Activated T-cell treated with anti-CD3 and anti-CD28 coated beads, Interleukin-2, amount 50 U/mL, for 72 hours (primary cell): Measurements from ENCODE around the gene FAM83F. TPM values are rescaled to one million over a fixed set of nuclear protein-coding genes. Genes with fewer than 3 reads are reported as not detected.

Experiments
- ATAC-seq, 2 donors: fragments of 150-1000 bp; cut with Tn5 transposase; replicated peaks in 1 of 2; 2 replicates each; pipeline ENCODE4 v1.10.0; 2021; ENCODE audit warnings: moderate library complexity in 2 of 2, mild to moderate bottlenecking in 1 of 2
- DNase-seq, 2 donors: peaks; one replicate each; pipeline ENCODE4 v3.0.0; 2021 to 2022; ENCODE audit warnings: mixed read lengths in 1 of 2
- H3K27ac Mint-ChIP-seq: one replicate; pipeline ENCODE4 v1.8.0; 2022; ENCODE audit warnings: mild to moderate bottlenecking, moderate library complexity, mixed read lengths
- H3K27me3 Mint-ChIP-seq: one replicate; pipeline ENCODE4 v1.8.0; 2022; ENCODE audit warnings: low read depth, mixed read lengths
- H3K36me3 Mint-ChIP-seq, 2 donors: one replicate each; pipeline ENCODE4 v1.8.0; 2022; ENCODE audit warnings: mixed read lengths in 2 of 2, mild to moderate bottlenecking in 1 of 2; ENCODE audit not compliant: insufficient read depth in 2 of 2
- H3K4me1 Mint-ChIP-seq: one replicate; pipeline ENCODE4 v1.8.0; 2022; ENCODE audit warnings: low read depth, mixed read lengths
- H3K4me3 Mint-ChIP-seq, 2 donors: one replicate each; pipeline ENCODE4 v1.8.0; 2022; ENCODE audit warnings: mild to moderate bottlenecking in 2 of 2, mixed read lengths in 2 of 2, moderate library complexity in 2 of 2
- H3K9me3 Mint-ChIP-seq, 2 donors: one replicate each; pipeline ENCODE4 v1.8.0; 2022; ENCODE audit warnings: mixed read lengths in 2 of 2
- total RNA-seq, 2 donors: library from RNA; stranded (reverse); gene quantifications; one replicate each; pipeline ENCODE4 v1.2.3, GENCODE V29; 2022

The FAM83F gene
- total RNA-seq, 2 donors from 2014 or later, result 0.81 to 0.89 TPM

GRCh38 chr22:40058265-40058664, 63.5 kb downstream of the FAM83F start:
- peaks cover 79% of the 10 kb centered on the region for H3K4me1 Mint-ChIP-seq
- ATAC-seq, result peak in 1 of 2 donors; percentile 25

DNA sequence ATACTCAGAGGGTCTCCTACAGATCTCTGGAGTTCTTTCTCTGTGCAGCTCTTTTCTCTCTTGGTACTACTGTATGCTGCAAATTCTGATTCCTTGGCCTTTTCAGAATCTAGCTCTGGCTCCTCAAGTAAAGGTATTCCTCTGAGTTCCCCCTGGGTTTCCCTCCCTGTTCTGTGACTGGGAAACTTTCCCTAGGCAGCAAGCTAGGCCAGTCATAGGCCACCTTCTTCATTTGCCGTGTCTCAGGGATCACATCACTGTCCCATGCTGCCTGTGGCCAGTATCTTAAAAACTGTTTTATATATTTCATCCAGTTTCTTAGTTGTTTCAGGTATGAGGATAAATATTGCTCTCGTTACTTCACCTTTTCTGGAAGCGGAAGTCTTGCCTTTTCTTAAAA, 71.2 kb downstream of the FAM83F start:
- H3K36me3 Mint-ChIP-seq, result no peaks in the 10 kb centered on the region
- peaks cover 76% of the 10 kb centered on the region for H3K4me1 Mint-ChIP-seq
- no peaks in the 10 kb centered on the region for H3K27me3 Mint-ChIP-seq
- H3K4me3 Mint-ChIP-seq, result peak overlapping the region in 1 of 2 donors; percentile 8
- ATAC-seq, result no peak
- peak overlapping the region; percentile 66 for H3K27ac Mint-ChIP-seq
- H3K9me3 Mint-ChIP-seq, result no peaks in the 10 kb centered on the region
- DNase-seq, result no peak

More at GRCh38 chr22:40058265-40058664, 63.5 kb downstream of the FAM83F start:
- Mint-ChIP-seq H3K9me3 (peaks cover 0 to 2% of the 10 kb centered on the region in 2 donors), H3K27ac (no peak overlapping the region), H3K27me3 (no peaks in the 10 kb centered on the region), H3K36me3 (peaks cover 0 to 2% of the 10 kb centered on the region in 2 donors), H3K4me3 (peak overlapping the region; percentile 52 to 62)
- DNase-seq, result peak in 1 of 2 donors; percentile 32

GRCh38 chr22:40067639-40068038, 72.9 kb downstream of the FAM83F start:
- Mint-ChIP-seq H3K27me3 (no peaks in the 10 kb centered on the region), H3K4me1 (peaks cover 84% of the 10 kb centered on the region), H3K9me3 (no peaks in the 10 kb centered on the region), H3K36me3 (no peaks in the 10 kb centered on the region), H3K4me3 (no peak overlapping the region), H3K27ac (no peak overlapping the region)
- ATAC-seq, result peak in 1 of 2 donors; percentile 9
- no peak for DNase-seq

DNA sequence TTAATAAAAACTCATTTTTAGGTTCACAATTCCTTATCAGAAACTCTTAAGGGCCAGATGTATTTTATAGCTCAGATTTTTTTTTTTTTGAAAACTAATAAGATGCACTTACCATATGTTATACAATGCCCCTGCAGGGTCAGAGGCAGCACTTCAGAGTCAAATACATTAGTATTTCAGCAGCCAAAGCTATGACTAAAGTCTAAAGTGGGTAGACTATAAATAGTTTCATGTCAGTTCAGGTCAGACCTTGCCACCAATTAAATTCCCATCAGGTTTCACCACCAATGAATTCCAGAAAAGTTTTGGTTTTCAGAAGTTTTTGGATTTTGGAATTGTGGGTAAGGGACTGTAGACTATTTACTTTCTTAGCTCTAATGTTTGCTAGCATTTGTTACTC, 75.9 kb downstream of the FAM83F start:
- peaks cover 77% of the 10 kb centered on the region for H3K4me1 Mint-ChIP-seq
- H3K4me3 Mint-ChIP-seq, result no peak overlapping the region
- no peaks in the 10 kb centered on the region for H3K36me3 Mint-ChIP-seq
- ATAC-seq (no peak), DNase-seq (no peak)
- H3K27me3 Mint-ChIP-seq, result no peaks in the 10 kb centered on the region
- H3K9me3 Mint-ChIP-seq, result no peaks in the 10 kb centered on the region
- H3K27ac Mint-ChIP-seq, result no peak overlapping the region

DNA sequence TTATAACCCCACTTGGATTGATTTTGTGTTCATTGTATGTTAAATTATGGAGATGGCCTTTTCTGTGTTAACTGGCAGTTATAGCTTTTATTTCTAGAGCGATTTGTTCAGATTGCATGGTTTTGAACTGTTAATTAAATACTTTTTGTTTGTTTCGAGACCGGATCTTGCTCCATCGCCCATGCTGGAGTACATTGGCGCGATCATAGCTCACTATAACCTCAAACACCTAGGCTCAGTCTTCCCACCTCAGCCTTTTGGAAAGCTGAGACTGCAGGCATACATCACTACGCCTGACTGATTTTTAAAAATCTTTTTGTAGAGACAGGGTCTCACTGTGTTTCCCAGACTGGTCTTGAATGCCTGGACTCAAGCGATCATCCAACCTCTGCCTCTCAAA, 77.0 kb downstream of the FAM83F start:
- H3K9me3 Mint-ChIP-seq, result no peaks in the 10 kb centered on the region

DNA sequence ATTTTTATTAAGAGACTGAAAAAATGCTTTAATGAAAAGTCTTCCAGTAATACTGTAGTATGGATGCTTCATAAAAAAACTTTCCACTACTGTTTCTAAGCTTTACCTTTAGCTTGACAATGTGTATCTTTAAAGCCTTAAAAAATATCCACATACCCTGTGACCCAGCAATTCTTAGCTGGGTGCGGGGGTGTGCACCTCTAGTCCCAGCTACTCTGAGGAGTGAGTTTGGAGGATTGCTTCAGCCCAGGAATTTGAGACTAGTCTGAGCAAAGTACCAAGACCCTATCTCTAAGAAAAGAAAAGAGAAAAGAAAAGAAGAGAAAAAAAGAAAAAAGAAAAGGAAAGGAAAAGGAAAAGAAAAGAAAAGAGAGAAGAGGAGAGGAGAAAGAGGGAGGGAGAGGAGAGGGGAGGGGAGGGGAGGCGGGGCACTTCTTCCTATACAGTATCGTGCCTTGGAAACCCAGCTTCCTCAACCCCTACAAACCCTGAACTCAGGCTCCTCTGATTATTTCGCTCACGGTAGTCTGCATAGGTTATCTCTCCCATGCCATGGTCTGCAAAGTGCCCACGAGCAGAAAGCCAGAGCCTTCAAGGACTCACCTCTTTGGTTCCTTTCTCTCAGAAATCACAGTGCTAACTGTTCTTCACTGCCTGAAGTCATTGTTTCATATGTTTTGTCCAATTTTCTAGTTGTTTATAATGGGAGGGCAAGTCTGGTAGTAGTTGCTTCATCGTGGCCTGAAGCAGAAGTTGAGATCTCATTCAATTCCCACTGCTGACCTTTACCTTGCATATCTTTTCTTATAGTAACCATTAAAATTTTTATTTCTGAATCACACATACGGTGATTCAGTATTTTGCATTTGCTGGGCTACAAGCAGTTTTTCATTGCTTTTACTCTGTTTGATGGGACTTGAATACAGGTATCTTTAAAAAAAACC, 82.2 kb downstream of the FAM83F start:
- H3K4me3 Mint-ChIP-seq, result peak overlapping the region; percentile 61 to 80
- no peaks in the 10 kb centered on the region for H3K36me3 Mint-ChIP-seq
- ATAC-seq (peak; percentile 9 to 41), DNase-seq (no peak)
- no peaks in the 10 kb centered on the region for H3K9me3 Mint-ChIP-seq
- H3K27ac Mint-ChIP-seq, result peak overlapping the region; percentile 79
- H3K4me1 Mint-ChIP-seq, result peaks cover 47% of the 10 kb centered on the region
- no peaks in the 10 kb centered on the region for H3K27me3 Mint-ChIP-seq

More for the DNA sequence above, 77.0 kb downstream of the FAM83F start:
- DNase-seq, result no peak
- Mint-ChIP-seq H3K4me3 (no peak overlapping the region), H3K4me1 (peaks cover 77% of the 10 kb centered on the region), H3K27me3 (no peaks in the 10 kb centered on the region), H3K36me3 (no peaks in the 10 kb centered on the region), H3K27ac (no peak overlapping the region)
- no peak for ATAC-seq

GRCh38 chr22:40077646-40078016, 82.9 kb downstream of the FAM83F start:
- no peak for DNase-seq
- Mint-ChIP-seq H3K36me3 (no peaks in the 10 kb centered on the region), H3K4me3 (no peak overlapping the region), H3K27me3 (no peaks in the 10 kb centered on the region), H3K9me3 (no peaks in the 10 kb centered on the region), H3K4me1 (peaks cover 43% of the 10 kb centered on the region), H3K27ac (no peak overlapping the region)
- ATAC-seq, result no peak

- no peaks in the 10 kb centered on the region for H3K27me3 Mint-ChIP-seq
- no peaks in the 10 kb centered on the region for H3K9me3 Mint-ChIP-seq
- H3K27ac Mint-ChIP-seq, result no peak overlapping the region
- ATAC-seq (no peak), DNase-seq (no peak)
- no peaks in the 10 kb centered on the region for H3K36me3 Mint-ChIP-seq
- no peak overlapping the region for H3K4me3 Mint-ChIP-seq
- H3K4me1 Mint-ChIP-seq, result peaks cover 27% of the 10 kb centered on the region
Measured at GRCh38 chr22:40081662-40082061, 86.9 kb downstream of the FAM83F start.

DNA sequence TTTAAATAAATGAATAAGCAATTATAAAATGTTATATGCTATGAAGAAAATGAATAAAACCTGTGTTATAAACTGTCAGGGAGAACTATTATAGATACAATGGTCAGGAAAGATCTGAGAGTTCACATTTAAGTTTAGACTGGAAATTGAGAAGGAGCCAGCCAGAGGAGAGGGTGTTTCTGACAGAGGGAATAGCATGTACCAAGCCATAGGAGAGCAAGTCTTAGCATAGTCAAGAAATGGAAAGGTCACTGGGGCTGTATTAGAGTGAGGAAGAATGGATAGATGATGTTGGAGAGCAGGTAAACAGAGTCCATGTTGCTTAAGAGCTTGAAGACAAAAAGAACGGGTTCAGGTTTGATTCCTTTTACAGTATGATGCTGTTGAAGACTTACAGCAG, 87.4 kb downstream of the FAM83F start:
- Mint-ChIP-seq H3K9me3 (no peaks in the 10 kb centered on the region), H3K4me3 (no peak overlapping the region), H3K36me3 (no peaks in the 10 kb centered on the region), H3K27me3 (no peaks in the 10 kb centered on the region), H3K27ac (no peak overlapping the region), H3K4me1 (peaks cover 27% of the 10 kb centered on the region)
- ATAC-seq (no peak), DNase-seq (no peak)

GRCh38 chr22:40083794-40084193, 89.0 kb downstream of the FAM83F start:
- Mint-ChIP-seq H3K9me3 (no peaks in the 10 kb centered on the region), H3K27me3 (no peaks in the 10 kb centered on the region), H3K36me3 (no peaks in the 10 kb centered on the region), H3K4me3 (no peak overlapping the region), H3K4me1 (peaks cover 23% of the 10 kb centered on the region), H3K27ac (no peak overlapping the region)
- no peak for DNase-seq
- no peak for ATAC-seq

DNA sequence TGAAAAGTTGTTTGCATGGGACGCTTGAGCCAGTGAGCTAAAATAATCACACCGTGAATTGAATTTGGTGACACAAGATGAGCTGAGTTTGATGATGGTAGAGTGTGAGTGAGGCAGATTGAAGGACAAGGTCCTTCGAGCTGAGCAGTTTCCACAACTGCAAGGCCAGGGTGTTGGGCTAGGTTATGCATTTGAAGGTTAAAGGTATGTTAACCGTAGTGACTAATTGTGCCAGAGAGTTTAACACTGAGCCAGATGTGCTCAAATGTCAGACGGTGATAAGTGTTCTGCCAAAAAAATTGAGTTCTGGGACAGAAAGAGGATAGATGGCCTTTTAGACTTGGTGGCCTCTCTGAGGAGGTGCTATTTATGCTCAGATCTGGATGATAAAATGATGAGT, 89.5 kb downstream of the FAM83F start:
- no peak overlapping the region for H3K27ac Mint-ChIP-seq
- ATAC-seq (no peak), DNase-seq (no peak)
- H3K36me3 Mint-ChIP-seq, result no peaks in the 10 kb centered on the region
- no peaks in the 10 kb centered on the region for H3K27me3 Mint-ChIP-seq
- no peak overlapping the region for H3K4me3 Mint-ChIP-seq
- H3K4me1 Mint-ChIP-seq, result peaks cover 24% of the 10 kb centered on the region
- H3K9me3 Mint-ChIP-seq, result no peaks in the 10 kb centered on the region

GRCh38 chr22:40088818-40089217, 94.1 kb downstream of the FAM83F start:
- Mint-ChIP-seq H3K4me3 (no peak overlapping the region), H3K9me3 (no peaks in the 10 kb centered on the region), H3K27ac (no peak overlapping the region), H3K36me3 (no peaks in the 10 kb centered on the region), H3K4me1 (peaks cover 68% of the 10 kb centered on the region), H3K27me3 (no peaks in the 10 kb centered on the region)
- DNase-seq, result no peak
- peak in 1 of 2 donors; percentile 28 for ATAC-seq
